Activated CD8-positive, alpha-beta memory T cell treated with anti-CD3 and anti-CD28 coated beads for 48 hours (primary cell): ENCODE measurements around the gene LOC101059915.

Experiments
- DNase-seq, 3 experiments: peaks; one replicate each; pipeline ENCODE4 v3.0.0-alpha.2; 2020; ENCODE audit warnings: low read depth in 2 of 3, low spot score in 2 of 3

The LOC101059915 gene

GRCh38 chrX:71667328-71668247, at the start of gene LOC101059915:
LOC101059915 (plus strand) TSS chrX:71667546.
- no peak for DNase-seq

DNA sequence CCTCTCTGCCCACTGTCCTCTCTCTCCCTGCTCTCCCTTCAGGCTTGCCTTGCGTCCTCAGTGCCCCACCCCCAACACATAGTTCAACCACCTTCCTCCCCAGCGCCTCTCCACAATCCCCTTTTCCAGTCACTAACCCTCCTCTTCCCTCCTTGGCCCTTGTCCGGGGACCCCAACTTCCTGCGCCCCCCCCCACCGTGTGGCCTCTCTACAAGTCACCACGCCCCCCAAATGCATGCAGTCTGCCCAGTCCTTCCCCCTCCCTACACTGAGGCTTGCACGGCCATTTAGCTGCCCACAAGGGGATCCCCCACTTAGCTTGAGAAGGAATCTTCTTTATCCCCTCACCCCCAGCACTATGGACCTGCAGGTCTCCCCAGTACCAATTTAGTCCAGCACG, 49.6 kb upstream of the LOC101059915 start:
- DNase-seq = no peak

GRCh38 chrX:71618303-71618721, 49.0 kb upstream of the LOC101059915 start, which contains the start of gene CXCR3:
CXCR3 (minus strand) TSS chrX:71618511; CDS start chrX:71618449, 62 bp downstream.
- DNase-seq = peak; percentile 48 to 66 (median 55)

DNA sequence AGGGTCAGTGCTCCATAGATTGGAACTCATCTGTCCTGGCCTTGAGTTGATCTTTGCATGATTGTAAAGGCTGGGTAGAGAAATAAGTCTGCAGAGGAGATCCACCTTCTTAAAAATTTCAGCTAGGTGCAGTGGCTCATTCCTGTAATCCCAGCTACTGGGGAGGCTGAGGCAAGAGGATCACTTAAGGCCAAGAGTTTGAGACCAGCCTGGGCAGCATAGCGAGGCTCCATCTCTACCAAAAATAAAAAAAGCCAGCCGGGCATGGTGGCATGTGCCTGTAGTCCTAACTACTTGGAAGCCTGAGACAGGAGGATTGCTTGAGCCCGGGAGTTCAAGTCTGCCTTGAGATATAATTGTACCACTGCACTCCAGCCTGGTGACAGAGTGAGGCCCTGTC, 48.6 kb upstream of the LOC101059915 start:
- no peak for DNase-seq

GRCh38 chrX:71619193-71619592, 48.2 kb upstream of the LOC101059915 start:
- peak in 2 of 3 experiments; percentile 17 to 48 for DNase-seq

GRCh38 chrX:71619986-71620385, 47.4 kb upstream of the LOC101059915 start:
- no peak for DNase-seq

GRCh38 chrX:71621603-71622002, 45.7 kb upstream of the LOC101059915 start:
- no peak for DNase-seq

DNA sequence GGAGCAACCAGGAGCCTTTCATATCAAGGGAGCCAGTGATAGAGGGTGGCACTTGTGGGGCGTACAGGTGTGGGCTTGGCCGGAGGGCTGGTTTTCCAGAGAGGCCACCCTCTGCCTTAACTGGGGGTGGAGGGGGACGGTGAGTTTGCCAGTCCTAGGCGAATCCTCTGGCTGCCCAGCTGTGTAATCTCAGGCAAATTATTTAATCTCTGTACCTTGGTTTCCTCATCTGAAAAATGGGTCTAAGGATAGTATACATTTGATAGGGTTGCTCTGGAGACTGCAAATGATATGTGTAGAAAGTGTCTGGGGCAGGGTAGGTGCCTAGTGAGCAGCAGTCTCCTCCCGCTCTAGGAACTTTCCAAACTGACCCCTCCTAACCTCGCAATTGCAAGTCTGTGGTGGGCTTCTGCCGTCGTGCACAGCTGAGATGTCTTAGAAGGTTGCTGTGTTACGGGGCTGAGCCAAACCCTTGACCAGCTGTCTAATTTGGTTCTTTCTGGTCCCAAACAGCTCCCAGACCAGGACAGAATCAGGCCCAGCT, 45.2 kb upstream of the LOC101059915 start:
- DNase-seq = no peak

- DNase-seq = peak; percentile 37 to 65 (median 43)
Measured at GRCh38 chrX:71622576-71623450, 44.5 kb upstream of the LOC101059915 start.

- no peak for DNase-seq
Measured at GRCh38 chrX:71623714-71624113, 43.6 kb upstream of the LOC101059915 start.

DNA sequence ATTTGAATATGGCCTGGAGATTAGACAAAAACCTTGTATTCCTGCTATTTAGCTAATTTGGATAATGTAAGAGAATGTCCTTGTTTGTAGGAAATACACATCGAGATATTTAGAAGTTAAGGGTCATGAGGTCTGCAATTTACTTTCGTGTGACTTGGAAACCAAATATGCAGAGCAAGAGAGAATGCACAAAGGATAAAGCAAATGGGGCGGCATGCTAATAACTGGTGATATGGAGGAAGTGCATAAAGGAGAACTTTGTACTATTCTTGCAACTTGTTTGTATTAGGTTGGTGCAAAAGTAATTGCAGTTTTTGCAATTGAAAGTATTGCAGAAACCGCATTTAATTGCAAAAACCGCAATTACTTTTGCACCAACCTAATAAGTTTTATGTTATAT, 41.9 kb upstream of the LOC101059915 start:
- DNase-seq = no peak

- no peak for DNase-seq
Measured at GRCh38 chrX:71626576-71626975, 40.8 kb upstream of the LOC101059915 start.

DNA sequence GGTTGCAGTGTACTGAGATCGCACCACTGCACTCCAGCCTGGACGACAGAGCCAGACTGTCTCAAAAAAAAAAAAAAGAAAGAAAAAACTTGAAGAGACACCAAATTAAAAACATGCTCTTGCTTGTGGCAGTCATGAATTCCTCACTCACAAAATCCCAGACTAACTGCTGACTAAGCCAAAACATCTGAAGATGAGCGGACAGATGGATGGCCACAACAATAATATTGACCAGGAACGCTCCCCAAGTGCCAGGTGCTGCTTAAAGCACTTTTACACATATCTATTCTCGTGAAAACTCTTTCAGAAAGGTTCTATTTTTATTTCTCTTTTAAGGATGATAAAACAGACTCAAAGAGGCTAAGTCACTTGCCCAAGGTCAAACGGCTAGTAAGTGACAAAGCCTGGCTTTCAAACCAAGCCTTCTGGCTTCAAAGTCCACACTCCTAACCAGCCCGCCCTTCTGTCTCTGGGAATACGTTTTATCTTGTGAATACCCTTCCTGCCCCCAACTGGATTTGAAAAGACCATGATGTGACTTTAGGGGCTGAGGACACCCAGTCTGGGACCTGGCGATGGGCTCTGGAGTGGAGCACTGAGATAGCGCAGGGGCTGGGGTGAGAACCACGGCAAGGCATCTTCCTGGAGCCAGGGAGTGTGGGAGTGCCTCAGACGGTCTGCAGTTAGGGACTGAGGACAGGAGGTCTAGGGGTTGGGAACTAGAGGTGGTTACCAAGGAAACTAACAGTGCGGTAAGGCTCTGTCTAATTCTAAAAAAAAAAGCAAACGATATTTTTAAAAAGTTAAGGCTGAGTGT, 39.5 kb upstream of the LOC101059915 start:
- no peak for DNase-seq

DNA sequence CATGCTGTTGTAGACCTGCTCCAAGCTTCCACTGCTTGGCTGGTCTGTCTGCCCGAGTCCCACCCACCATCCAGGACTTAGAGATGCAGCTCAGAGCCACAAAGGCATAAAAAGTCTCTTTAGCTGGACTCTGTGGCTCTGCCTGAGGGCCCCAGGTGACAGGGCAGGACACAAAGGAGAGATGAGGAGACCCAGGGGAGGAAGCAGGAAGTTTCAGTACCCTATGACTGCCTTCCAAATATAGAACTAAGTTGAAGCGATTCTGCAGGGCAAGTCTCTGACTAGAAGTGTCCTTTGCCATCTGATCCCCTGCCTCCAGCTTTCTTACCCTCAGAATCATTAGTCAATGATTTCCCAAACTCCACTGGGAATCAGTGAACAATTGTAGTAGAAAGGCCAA, 37.9 kb upstream of the LOC101059915 start:
- DNase-seq = no peak

- DNase-seq = no peak
Measured at GRCh38 chrX:71632923-71633657, 34.3 kb upstream of the LOC101059915 start.

GRCh38 chrX:71634366-71634765, 33.0 kb upstream of the LOC101059915 start:
- no peak for DNase-seq

DNA sequence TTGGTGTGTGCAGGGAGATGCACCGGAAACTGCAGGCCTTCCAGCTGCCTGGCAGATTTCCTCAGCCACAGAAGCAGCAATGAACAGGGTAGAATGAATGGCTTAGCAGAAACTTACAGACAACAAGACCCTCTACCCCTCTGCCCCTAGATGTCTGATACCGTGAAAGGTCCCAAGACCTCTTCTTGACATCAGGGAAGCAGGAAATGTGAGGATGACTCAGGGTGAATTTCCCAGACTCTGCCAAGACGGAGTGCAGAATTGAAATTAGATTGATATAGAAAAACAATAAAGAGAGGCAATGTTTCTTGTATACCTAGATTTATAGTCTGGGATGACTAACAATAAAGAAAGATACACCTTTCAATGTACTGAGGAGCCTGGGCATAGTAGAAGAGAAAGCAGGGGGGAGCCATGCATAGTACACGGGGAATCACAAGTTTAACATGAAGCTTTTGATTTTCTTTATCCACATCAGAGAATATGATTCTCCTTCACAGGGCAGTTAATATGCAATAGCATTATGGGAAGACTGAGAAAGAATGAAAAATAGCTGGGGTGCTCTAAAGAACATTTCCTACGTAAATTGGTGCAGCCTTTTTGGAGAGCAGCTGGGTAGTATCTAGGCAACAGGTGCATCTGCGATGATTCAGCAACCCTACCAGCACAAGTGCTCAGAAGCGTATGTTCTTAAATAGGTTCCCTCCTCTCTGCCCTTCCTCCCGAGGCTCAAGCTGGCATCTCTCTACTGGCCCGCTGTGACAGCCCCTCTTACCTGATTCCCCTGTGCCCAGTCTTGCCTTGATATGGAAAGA, 30.7 kb upstream of the LOC101059915 start:
- no peak for DNase-seq

- no peak for DNase-seq
Measured at GRCh38 chrX:71637253-71637618, 30.1 kb upstream of the LOC101059915 start.

- no peak for DNase-seq
Measured at GRCh38 chrX:71637848-71638247, 29.5 kb upstream of the LOC101059915 start.
